HepG2 (cell line): ENCODE results near the gene ITGA7. TPM values are rescaled to one million over a fixed set of nuclear protein-coding genes. Genes with fewer than 3 reads are reported as not detected.
A peak's percentile ranks its signal among the peaks of the same experiment; 100 is the strongest.

Experiments used
- ARID2 ChIP-seq: sonication (generic); formaldehyde crosslinking; IDR thresholded peaks from 2 replicates; pipeline ENCODE4 v1.8.1; 2022; ENCODE audit warnings: mild to moderate bottlenecking, missing genetic modification reagents, borderline replicate concordance
- FIP1L1 ChIP-seq: fragments of 200-400 bp; formaldehyde crosslinking; IDR thresholded peaks from 2 replicates; pipeline ENCODE4 v1.6.1; 2018; ENCODE audit warnings: low read depth, mild to moderate bottlenecking, low read length, moderate library complexity, borderline replicate concordance; ENCODE audit not compliant: insufficient read depth
- HOXD1 ChIP-seq: sonication (generic); formaldehyde crosslinking; IDR thresholded peaks from 2 replicates; pipeline ENCODE4 v1.5.0; 2020; ENCODE audit warnings: missing genetic modification reagents
- IRF1 ChIP-seq: sonication (generic); formaldehyde crosslinking; IDR thresholded peaks from 2 replicates; pipeline ENCODE4 v1.4.0; 2020; ENCODE audit warnings: low read depth, mild to moderate bottlenecking, missing genetic modification reagents
- KDM2A ChIP-seq: sonication (generic); formaldehyde crosslinking; IDR thresholded peaks from 2 replicates; pipeline ENCODE4 v1.4.0; 2020; ENCODE audit warnings: low read depth, missing genetic modification reagents, borderline replicate concordance
- LBX2 ChIP-seq: sonication (generic); formaldehyde crosslinking; IDR thresholded peaks from 2 replicates; pipeline ENCODE4 v1.5.0; 2020; ENCODE audit warnings: missing genetic modification reagents, mild to moderate bottlenecking, borderline replicate concordance
- MAX ChIP-seq: IDR thresholded peaks from 2 replicates; pipeline ENCODE4 v1.6.1; 2012; ENCODE audit warnings: inconsistent platforms
- MYNN ChIP-seq: sonication (generic); formaldehyde crosslinking; IDR thresholded peaks from 2 replicates; pipeline ENCODE4 v1.4.0; 2020; ENCODE audit warnings: mild to moderate bottlenecking, low read depth, missing genetic modification reagents
- NKX3-1 ChIP-seq: sonication (generic); formaldehyde crosslinking; IDR thresholded peaks from 2 replicates; pipeline ENCODE4 v1.5.0; 2020; ENCODE audit warnings: missing genetic modification reagents
- NR2F2 ChIP-seq: IDR thresholded peaks from 2 replicates; pipeline ENCODE4 v1.6.1; 2012; ENCODE audit warnings: low read depth, inconsistent platforms, borderline replicate concordance
- RELA ChIP-seq: sonication (generic); formaldehyde crosslinking; IDR thresholded peaks from 2 replicates; pipeline ENCODE4 v1.4.0; 2020; ENCODE audit warnings: missing genetic modification reagents
- RFXAP ChIP-seq: sonication (generic); formaldehyde crosslinking; IDR thresholded peaks from 2 replicates; pipeline ENCODE4 v1.4.0; 2020; ENCODE audit warnings: missing genetic modification reagents, borderline replicate concordance
- SALL1 ChIP-seq: sonication (generic); formaldehyde crosslinking; IDR thresholded peaks from 2 replicates; pipeline ENCODE4 v1.8.0; 2022; ENCODE audit warnings: mild to moderate bottlenecking, missing genetic modification reagents
- SMC3 ChIP-seq: IDR thresholded peaks from 2 replicates; pipeline ENCODE4 v1.6.1; 2011; ENCODE audit warnings: low read length, improper control_type of control experiment
- SOX6 ChIP-seq, 2 experiments: fragments of 450-650 bp in 1 of 2; sonication (generic) in 1 of 2; formaldehyde crosslinking in 1 of 2; IDR thresholded peaks; 2 replicates each; pipeline versions ENCODE4 v1.4.0 to v1.6.1; 2017 to 2020; ENCODE audit warnings: antibody characterized with exemption in 1 of 2, mild to moderate bottlenecking in 1 of 2, missing genetic modification reagents in 1 of 2
- ZBTB49 ChIP-seq: sonication (generic); formaldehyde crosslinking; IDR thresholded peaks from 2 replicates; pipeline ENCODE4 v1.4.0; 2020; ENCODE audit warnings: missing genetic modification reagents, borderline replicate concordance
- ZNF354B ChIP-seq: sonication (generic); formaldehyde crosslinking; IDR thresholded peaks from 2 replicates; pipeline ENCODE4 v1.8.0; 2022; ENCODE audit warnings: mild to moderate bottlenecking, missing genetic modification reagents
- ZNF577 ChIP-seq: sonication (generic); formaldehyde crosslinking; IDR thresholded peaks from 2 replicates; pipeline ENCODE4 v1.4.0; 2020; ENCODE audit warnings: mild to moderate bottlenecking, low read depth, missing genetic modification reagents, borderline replicate concordance
- ZNF75D ChIP-seq: sonication (generic); formaldehyde crosslinking; IDR thresholded peaks from 2 replicates; pipeline ENCODE4 v1.8.1; 2023; ENCODE audit warnings: missing genetic modification reagents, mild to moderate bottlenecking, borderline replicate concordance
- ZNF773 ChIP-seq: sonication (generic); formaldehyde crosslinking; IDR thresholded peaks from 2 replicates; pipeline ENCODE4 v1.4.0; 2020; ENCODE audit warnings: missing genetic modification reagents, borderline replicate concordance
- ZSCAN31 ChIP-seq: sonication (generic); formaldehyde crosslinking; IDR thresholded peaks from 2 replicates; pipeline ENCODE4 v1.5.0; 2020; ENCODE audit warnings: low read depth, mild to moderate bottlenecking, missing genetic modification reagents
- polyA plus RNA-seq, 8 experiments: library from polyadenylated mRNA; depleted of rRNA in 3 of 8; stranded (reverse) in 7 of 8; unstranded in 1 of 8; fragments of >200 nt; fragmentation: Illumina TruSeq in 4 of 8; extraction: Trizol in 4 of 8; gene quantifications; 2 replicates each; pipeline versions ENCODE4 v1.2.1 to v1.2.3, GENCODE V29; 2011 to 2016; ENCODE audit warnings: low read depth in 4 of 8, missing spikeins in 1 of 8, mixed read lengths in 1 of 8; ENCODE audit not compliant: insufficient read depth in 1 of 8
- total RNA-seq, 5 experiments: library from RNA; depleted of rRNA; stranded (reverse); fragments of >200 nt; fragmentation: Illumina TruSeq; extraction: Trizol; gene quantifications; 2 replicates each; pipeline ENCODE4 v1.2.3, GENCODE V29; 2016; ENCODE audit warnings: low read depth in 1 of 5
- TF ChIP-seq, protein P1 (sequence below): sonication (generic); formaldehyde crosslinking; IDR thresholded peaks from 2 replicates; pipeline ENCODE4 v1.8.0; 2022; ENCODE audit warnings: mild to moderate bottlenecking, missing genetic modification reagents, borderline replicate concordance

The ITGA7 gene
- total and polyA plus RNA-seq, 2 of the 13 experiments (the other 11 are each of a cell fraction or from before 2014, with no cell fraction given), result 0.65 to 0.75 TPM

DNA sequence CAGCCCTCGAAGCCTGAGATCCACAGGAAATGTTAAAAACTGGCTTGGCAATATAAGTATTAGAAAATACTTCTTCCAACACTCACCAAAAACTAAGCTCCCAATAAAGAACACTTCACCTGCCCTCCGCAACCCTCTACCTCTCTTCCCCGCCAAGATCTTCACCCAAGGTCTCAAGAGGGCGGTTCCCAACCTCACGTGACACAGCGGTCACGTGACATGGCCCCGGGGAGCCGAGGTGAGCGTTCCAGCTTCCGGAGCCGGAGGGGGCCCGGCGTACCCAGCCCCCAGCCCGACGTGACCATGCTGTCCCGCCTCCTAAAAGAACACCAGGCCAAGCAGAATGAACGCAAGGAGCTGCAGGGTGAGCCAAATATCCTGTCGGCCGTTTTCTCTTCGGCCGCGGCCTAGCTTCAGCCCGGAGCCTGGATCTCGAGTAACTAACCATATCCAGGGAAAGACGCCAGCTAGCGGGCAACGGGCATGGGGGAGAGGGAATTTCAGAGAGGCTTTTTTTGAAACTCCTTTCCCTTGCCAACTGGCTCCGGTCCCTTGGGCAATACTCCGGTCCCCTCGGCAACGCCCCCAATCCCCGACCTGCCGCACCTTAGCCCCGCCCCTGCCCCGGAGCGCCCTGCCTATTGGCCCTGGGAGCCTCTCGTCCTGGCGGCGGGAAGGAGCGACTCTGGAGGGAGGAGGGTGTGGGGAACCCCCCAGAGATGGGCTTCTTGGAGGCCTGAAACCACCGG lies 8.3 kb upstream of the ITGA7 start, which contains the start of gene BLOC1S1 (continued):
- TF ChIP-seq ZBTB49 (no peak), ZNF773 (CRISPR knock-in tag) (no peak), MYNN (CRISPR knock-in tag) (no peak), ARID2 (CRISPR knock-in tag) (0 out of 2 replicates have a peak, but pooled peaks have one; percentile 20), LBX2 (CRISPR knock-in tag) (no peak), NR2F2 (no peak), NKX3-1 (no peak), RELA (CRISPR knock-in tag) (0 out of 2 replicates have a peak, but pooled peaks have one; percentile 73), ZNF577 (CRISPR knock-in tag) (no peak), ZSCAN31 (CRISPR knock-in tag) (no peak; the same call in 1 of the 2 replicates), SMC3 (no peak), ZNF354B (no peak), FIP1L1 (no peak), SOX6 (IDR thresholded peaks at IDR 0.05) (no peak), SOX6 (CRISPR knock-in tag; IDR thresholded peaks at IDR 0.05) (0 out of 2 replicates have a peak, but pooled peaks have one; percentile 22), IRF1 (CRISPR knock-in tag) (no peak), SALL1 (CRISPR knock-in tag) (peak; percentile 83), RFXAP (no peak), ZNF75D (CRISPR knock-in tag) (no peak), MAX (peak; percentile 87), HOXD1 (CRISPR knock-in tag) (no peak), KDM2A (CRISPR knock-in tag) (peak; percentile 96)
- TF ChIP-seq, protein P1, sequence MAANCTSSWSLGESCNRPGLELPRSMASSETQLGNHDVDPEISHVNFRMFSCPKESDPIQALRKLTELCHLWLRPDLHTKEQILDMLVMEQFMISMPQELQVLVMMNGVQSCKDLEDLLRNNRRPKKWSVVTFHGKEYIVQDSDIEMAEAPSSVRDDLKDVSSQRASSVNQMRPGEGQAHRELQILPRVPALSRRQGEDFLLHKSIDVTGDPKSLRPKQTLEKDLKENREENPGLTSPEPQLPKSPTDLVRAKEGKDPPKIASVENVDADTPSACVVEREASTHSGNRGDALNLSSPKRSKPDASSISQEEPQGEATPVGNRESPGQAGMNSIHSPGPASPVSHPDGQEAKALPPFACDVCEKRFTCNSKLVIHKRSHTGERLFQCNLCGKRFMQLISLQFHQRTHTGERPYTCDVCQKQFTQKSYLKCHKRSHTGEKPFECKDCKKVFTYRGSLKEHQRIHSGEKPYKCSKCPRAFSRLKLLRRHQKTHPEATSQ (CRISPR knock-in tag), result peak; percentile 73; the same call in 1 of the 2 replicates
